ENCODE results near the gene BPNT1. TPM values are rescaled to one million over a fixed set of nuclear protein-coding genes. Genes with fewer than 3 reads are reported as not detected.

Gene BPNT1
- total and polyA plus RNA-seq, 2 donors (not counting 1 experiment from before 2014, with no cell fraction given) = 18.3 to 24.4 TPM

GRCh38 chr1:220032911-220033310, 56.7 kb downstream of the BPNT1 start:
- H3K36me3 ChIP-seq (replicated peaks in 1 of 2; ENCODE audit: control extremely low read depth in 1 of 2, control insufficient read depth in 1 of 2, extremely low read depth in 1 of 2, insufficient read depth in 2 of 2, low read length in 1 of 2) = peaks cover 3 to 56% of the 10 kb centered on the region in 2 experiments

GRCh38 chr1:220031287-220031686, 58.3 kb downstream of the BPNT1 start:
- peaks cover 4% of the 10 kb centered on the region for H3K4me1 Mint-ChIP-seq
- no peak for ATAC-seq (ENCODE audit: low read depth)
- TF ChIP-seq, protein P1, sequence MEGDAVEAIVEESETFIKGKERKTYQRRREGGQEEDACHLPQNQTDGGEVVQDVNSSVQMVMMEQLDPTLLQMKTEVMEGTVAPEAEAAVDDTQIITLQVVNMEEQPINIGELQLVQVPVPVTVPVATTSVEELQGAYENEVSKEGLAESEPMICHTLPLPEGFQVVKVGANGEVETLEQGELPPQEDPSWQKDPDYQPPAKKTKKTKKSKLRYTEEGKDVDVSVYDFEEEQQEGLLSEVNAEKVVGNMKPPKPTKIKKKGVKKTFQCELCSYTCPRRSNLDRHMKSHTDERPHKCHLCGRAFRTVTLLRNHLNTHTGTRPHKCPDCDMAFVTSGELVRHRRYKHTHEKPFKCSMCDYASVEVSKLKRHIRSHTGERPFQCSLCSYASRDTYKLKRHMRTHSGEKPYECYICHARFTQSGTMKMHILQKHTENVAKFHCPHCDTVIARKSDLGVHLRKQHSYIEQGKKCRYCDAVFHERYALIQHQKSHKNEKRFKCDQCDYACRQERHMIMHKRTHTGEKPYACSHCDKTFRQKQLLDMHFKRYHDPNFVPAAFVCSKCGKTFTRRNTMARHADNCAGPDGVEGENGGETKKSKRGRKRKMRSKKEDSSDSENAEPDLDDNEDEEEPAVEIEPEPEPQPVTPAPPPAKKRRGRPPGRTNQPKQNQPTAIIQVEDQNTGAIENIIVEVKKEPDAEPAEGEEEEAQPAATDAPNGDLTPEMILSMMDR (IDR thresholded peaks at IDR 0.05) = no peak
- no peak for TF ChIP-seq EZH2 (IDR thresholded peaks at IDR 0.05; ENCODE audit: borderline replicate concordance, insufficient read depth, low read depth, low read length, poor library complexity, severe bottlenecking)
- Histone ChIP-seq H3K36me3 (replicated peaks in 1 of 2; ENCODE audit: control extremely low read depth in 1 of 2, control insufficient read depth in 1 of 2, extremely low read depth in 1 of 2, insufficient read depth in 2 of 2, low read length in 1 of 2) (peaks cover 3 to 57% of the 10 kb centered on the region in 2 experiments), H3K4me2 (replicated peaks; ENCODE audit: low read depth, low read length, poor library complexity, severe bottlenecking) (no peak overlapping the region), H3K9ac (ENCODE audit: low read length) (no peak overlapping the region), H3K79me2 (ENCODE audit: control insufficient read depth, insufficient read depth, low read length) (no peaks in the 10 kb centered on the region), H3K4me3 (ENCODE audit: control extremely low read depth in 1 of 5, extremely low read depth in 1 of 5, insufficient read depth in 1 of 5, low read depth in 2 of 5, low read length in 4 of 5) (no peak overlapping the region), H3K27ac (ENCODE audit: low read length in 2 of 2) (no peak overlapping the region), H2AFZ (ENCODE audit: insufficient read depth, low read depth, low read length, poor library complexity, severe bottlenecking) (no peak overlapping the region), H4K20me1 (ENCODE audit: control insufficient read depth, insufficient read depth, low read length, poor library complexity, severe bottlenecking) (no peaks in the 10 kb centered on the region), H3K27me3 (replicated peaks in 1 of 4; ENCODE audit: control extremely low read depth in 1 of 4, control insufficient read depth in 3 of 4, insufficient read depth in 4 of 4, low read length in 3 of 4) (no peaks in the 10 kb centered on the region), H3K4me1 (ENCODE audit: control insufficient read depth in 2 of 2, insufficient read depth in 2 of 2, low read length in 2 of 2) (no peaks in the 10 kb centered on the region), H3K9me3 (ENCODE audit: control extremely low read depth in 1 of 3, control insufficient read depth in 2 of 3, insufficient read depth in 1 of 3, low read length in 2 of 3) (no peaks in the 10 kb centered on the region)
- H3K4me3 Mint-ChIP-seq = no peak overlapping the region
- H3K27ac Mint-ChIP-seq = no peak overlapping the region
- intact Hi-C loops (cut with micrococcal nuclease) = no loop called here
- 100% methylated on average over 1 of the region's 2 CpGs for WGBS (ENCODE audit: insufficient coverage)
- H3K9me3 Mint-ChIP-seq (ENCODE audit: insufficient read depth) = no peaks in the 10 kb centered on the region
- DNase-seq = no peak
- no peaks in the 10 kb centered on the region for H3K27me3 Mint-ChIP-seq
- CTCF ChIA-PET = no interaction called here
- POLR2A ChIA-PET = no interaction called here

More at GRCh38 chr1:220032911-220033310, 56.7 kb downstream of the BPNT1 start:
- no peak overlapping the region for H3K4me3 Mint-ChIP-seq
- Histone ChIP-seq H3K9me3 (ENCODE audit: control extremely low read depth in 1 of 3, control insufficient read depth in 2 of 3, insufficient read depth in 1 of 3, low read length in 2 of 3) (no peaks in the 10 kb centered on the region), H3K4me2 (replicated peaks; ENCODE audit: low read depth, low read length, poor library complexity, severe bottlenecking) (no peak overlapping the region), H3K9ac (ENCODE audit: low read length) (no peak overlapping the region), H3K27me3 (replicated peaks in 1 of 4; ENCODE audit: control extremely low read depth in 1 of 4, control insufficient read depth in 3 of 4, insufficient read depth in 4 of 4, low read length in 3 of 4) (no peaks in the 10 kb centered on the region), H2AFZ (ENCODE audit: insufficient read depth, low read depth, low read length, poor library complexity, severe bottlenecking) (no peak overlapping the region), H3K27ac (ENCODE audit: low read length in 2 of 2) (no peak overlapping the region), H3K4me3 (ENCODE audit: control extremely low read depth in 1 of 5, extremely low read depth in 1 of 5, insufficient read depth in 1 of 5, low read depth in 2 of 5, low read length in 4 of 5) (no peak overlapping the region), H3K79me2 (ENCODE audit: control insufficient read depth, insufficient read depth, low read length) (peaks cover 6% of the 10 kb centered on the region), H4K20me1 (ENCODE audit: control insufficient read depth, insufficient read depth, low read length, poor library complexity, severe bottlenecking) (no peaks in the 10 kb centered on the region), H3K4me1 (ENCODE audit: control insufficient read depth in 2 of 2, insufficient read depth in 2 of 2, low read length in 2 of 2) (no peaks in the 10 kb centered on the region)
- no peak for ATAC-seq (ENCODE audit: low read depth)
- no peak for DNase-seq
- no peaks in the 10 kb centered on the region for H3K9me3 Mint-ChIP-seq (ENCODE audit: insufficient read depth)
- H3K27ac Mint-ChIP-seq = no peak overlapping the region
- POLR2A ChIA-PET = no interaction called here
- intact Hi-C loops (cut with micrococcal nuclease) = no loop called here
- no peaks in the 10 kb centered on the region for H3K27me3 Mint-ChIP-seq
- no peak for TF ChIP-seq EZH2 (IDR thresholded peaks at IDR 0.05; ENCODE audit: borderline replicate concordance, insufficient read depth, low read depth, low read length, poor library complexity, severe bottlenecking)
- TF ChIP-seq, protein P1 (IDR thresholded peaks at IDR 0.05) = no peak
- WGBS (ENCODE audit: insufficient coverage) = no CpG with 5 or more reads among the region's 3 CpGs
- CTCF ChIA-PET = no interaction called here
- peaks cover 12% of the 10 kb centered on the region for H3K4me1 Mint-ChIP-seq
